Peyer's patch (tissue), 4 donors: ENCODE measurements around the gene DAPL1.

Experiments
- CTCF ChIP-seq, 6 experiments: fragments of 450-650 bp in 4 of 6; fragments of 200-600 bp in 2 of 6; sonication (generic) in 1 of 6; IDR thresholded peaks; one replicate each; pipeline ENCODE4 v1.5.1; 2017 to 2019; ENCODE audit warnings: antibody characterized with exemption in 6 of 6, mild to moderate bottlenecking in 3 of 6, moderate library complexity in 1 of 6
- POLR2A ChIP-seq, 2 donors: fragments of 450-650 bp; IDR thresholded peaks; one replicate each; pipeline ENCODE4 v1.5.1; 2017; ENCODE audit warnings: antibody characterized with exemption in 2 of 2, mild to moderate bottlenecking in 2 of 2, moderate library complexity in 2 of 2

- TF ChIP-seq CTCF (IDR thresholded peaks at IDR 0.05) (no peak), POLR2A (IDR thresholded peaks at IDR 0.05) (no peak)
Observed at GRCh38 chr2:158835431-158835830, 40.3 kb downstream of the DAPL1 start.
